B cell (primary cell): ENCODE results near the gene FEZ2. TPM values are rescaled to one million over a fixed set of nuclear protein-coding genes. Genes with fewer than 3 reads are reported as not detected.

ENCODE experiments used
- ATAC-seq: fragments of 200-7000 bp; cut with Tn5 transposase; one replicate; pipeline ENCODE4 v1.10.0; 2021; ENCODE audit warnings: low read depth, mild to moderate bottlenecking, moderate number of reproducible peaks, moderate library complexity
- CTCF ChIA-PET: fragments of 350-600 bp; sonication (Branson Sonifier 250); formaldehyde crosslinking; loops from one replicate; lab custom pipeline; 2021; ENCODE audit warnings: antibody characterized with exemption, inconsistent platforms; lab: Charles Lee
- POLR2A ChIA-PET: fragments of 350-600 bp; sonication (Branson Sonifier 250); formaldehyde crosslinking; loops from one replicate; lab custom pipeline; 2021; ENCODE audit warnings: antibody characterized with exemption; lab: Charles Lee
- DNase-seq: peaks from one replicate; pipeline ENCODE4 v3.0.0; 2013
- H2AFZ ChIP-seq: 2 replicates; pipeline ENCODE4 v1.6.1; 2012; ENCODE audit warnings: mild to moderate bottlenecking, low read depth, low read length; ENCODE audit not compliant: insufficient read depth, poor library complexity, severe bottlenecking
- H3K27ac ChIP-seq, 2 donors: 1 replicate in 1 of 2; 2 replicates in 1 of 2; pipeline ENCODE4 v1.5.1; 2012 to 2013; ENCODE audit warnings: low read length in 2 of 2, mild to moderate bottlenecking in 2 of 2, moderate library complexity in 1 of 2
- H3K27me3 ChIP-seq, 4 experiments: fragments of 200-600 bp in 1 of 4; sonication (generic) in 1 of 4; replicated peaks in 1 of 4; 1 replicate in 2 of 4; 2 replicates in 2 of 4; pipeline versions ENCODE4 v1.6.1 to v1.7.0; 2013 to 2016; ENCODE audit warnings: low read length in 3 of 4, mild to moderate bottlenecking in 2 of 4, mixed read lengths in 1 of 4, moderate library complexity in 1 of 4; ENCODE audit not compliant: insufficient read depth in 4 of 4, control insufficient read depth in 3 of 4; ENCODE audit errors: control extremely low read depth in 1 of 4
- H3K36me3 ChIP-seq, 2 experiments: replicated peaks in 1 of 2; 1 replicate in 1 of 2; 2 replicates in 1 of 2; pipeline versions ENCODE4 v1.6.1 to v1.7.1; 2013; ENCODE audit warnings: low read length in 1 of 2; ENCODE audit not compliant: insufficient read depth in 2 of 2, control insufficient read depth in 1 of 2; ENCODE audit errors: control extremely low read depth in 1 of 2, extremely low read depth in 1 of 2
- H3K4me1 ChIP-seq, 2 donors: fragments of 200-600 bp in 1 of 2; sonication (generic) in 1 of 2; 1 replicate in 1 of 2; 2 replicates in 1 of 2; pipeline versions ENCODE4 v1.5.1 to v1.6.1; 2013 to 2017; ENCODE audit warnings: low read length in 2 of 2; ENCODE audit not compliant: control insufficient read depth in 2 of 2, insufficient read depth in 2 of 2
- H3K4me2 ChIP-seq: replicated peaks from 2 replicates; pipeline ENCODE3; 2012; ENCODE audit warnings: mild to moderate bottlenecking, low read depth, low read length; ENCODE audit not compliant: poor library complexity, severe bottlenecking
- H3K4me3 ChIP-seq, 5 experiments: fragments of 200-600 bp in 1 of 5; sonication (generic) in 1 of 5; 1 replicate in 3 of 5; 2 replicates in 2 of 5; pipeline versions ENCODE4 v1.5.1 to v1.7.0; 2011 to 2016; ENCODE audit warnings: low read length in 4 of 5, mild to moderate bottlenecking in 4 of 5, low read depth in 2 of 5, control low read depth in 1 of 5, moderate library complexity in 1 of 5; ENCODE audit not compliant: insufficient read depth in 1 of 5; ENCODE audit errors: control extremely low read depth in 1 of 5, extremely low read depth in 1 of 5
- H3K79me2 ChIP-seq: fragments of 200-600 bp; sonication (generic); one replicate; pipeline ENCODE4 v1.6.0; 2016; ENCODE audit warnings: low read length; ENCODE audit not compliant: control insufficient read depth, insufficient read depth
- H3K9ac ChIP-seq: fragments of 200-600 bp; sonication (generic); 2 replicates; pipeline ENCODE4 v1.6.1; 2017; ENCODE audit warnings: mild to moderate bottlenecking, low read length, moderate library complexity
- H3K9me3 ChIP-seq, 3 donors: one replicate each; pipeline versions ENCODE4 v1.6.1 to v1.7.1; 2013; ENCODE audit warnings: low read length in 2 of 3; ENCODE audit not compliant: control insufficient read depth in 2 of 3, insufficient read depth in 1 of 3; ENCODE audit errors: control extremely low read depth in 1 of 3
- H4K20me1 ChIP-seq: 2 replicates; pipeline ENCODE4 v1.6.0; 2012; ENCODE audit warnings: mild to moderate bottlenecking, low read length; ENCODE audit not compliant: insufficient read depth, control insufficient read depth, poor library complexity, severe bottlenecking
- H3K27ac Mint-ChIP-seq: one replicate; pipeline ENCODE4 v1.8.0; 2021; ENCODE audit warnings: mixed read lengths
- H3K27me3 Mint-ChIP-seq: one replicate; pipeline ENCODE4 v1.8.0; 2021; ENCODE audit warnings: mixed read lengths
- H3K4me1 Mint-ChIP-seq: one replicate; pipeline ENCODE4 v1.8.0; 2021; ENCODE audit warnings: mixed read lengths
- H3K4me3 Mint-ChIP-seq: one replicate; pipeline ENCODE4 v1.8.0; 2021; ENCODE audit warnings: mixed read lengths
- H3K9me3 Mint-ChIP-seq: one replicate; pipeline ENCODE4 v1.8.0; 2022; ENCODE audit warnings: mixed read lengths; ENCODE audit not compliant: insufficient read depth
- CTCF ChIP-seq: fragments of 200-600 bp; IDR thresholded peaks from one replicate; pipeline ENCODE4 v1.8.0; 2022; ENCODE audit warnings: antibody characterized with exemption, mild to moderate bottlenecking
- EZH2 ChIP-seq: IDR thresholded peaks from 2 replicates; pipeline ENCODE4 v1.6.1; 2012; ENCODE audit warnings: borderline replicate concordance, low read depth, mild to moderate bottlenecking, moderate library complexity, low read length; ENCODE audit not compliant: insufficient read depth, poor library complexity, severe bottlenecking
- WGBS: methylation state at CpG from one replicate; pipeline ENCODE4 v1.1.5; 2013; ENCODE audit warnings: missing lambda C conversion rate; ENCODE audit not compliant: insufficient coverage; 5-methylcytosine and 5-hydroxymethylcytosine counted together
- intact Hi-C: fragments of 100-400 bp; cut with micrococcal nuclease; formaldehyde crosslinking; loops from one replicate; pipeline ENCODE4 v1.10.0; 2022
- polyA plus RNA-seq: library from polyadenylated mRNA; depleted of rRNA; stranded (reverse); fragments of >200 nt; gene quantifications from 2 replicates; pipeline ENCODE4 v1.2.3, GENCODE V29; 2012
- total RNA-seq, 2 donors: library from RNA; stranded (reverse); fragments of 120-200 nt in 1 of 2; gene quantifications; 1 replicate in 1 of 2; 2 replicates in 1 of 2; pipeline versions ENCODE4 v1.2.3 to v1.2.4, GENCODE V29; 2013 to 2022

FEZ2 gene
- total and polyA plus RNA-seq, 2 donors (not counting 1 experiment from before 2014, with no cell fraction given): 6.2 to 32.7 TPM

- no peaks in the 10 kb centered on the region for H3K9me3 Mint-ChIP-seq
- H3K27ac Mint-ChIP-seq: no peak overlapping the region
- Histone ChIP-seq H4K20me1 (no peaks in the 10 kb centered on the region), H3K27ac (no peak overlapping the region), H3K79me2 (peaks cover 4% of the 10 kb centered on the region), H3K9me3 (no peaks in the 10 kb centered on the region), H3K9ac (no peak overlapping the region), H2AFZ (no peak overlapping the region), H3K4me2 (no peak overlapping the region), H3K36me3 (peaks cover 6 to 28% of the 10 kb centered on the region in 2 experiments), H3K4me3 (no peak overlapping the region), H3K4me1 (no peaks in the 10 kb centered on the region), H3K27me3 (no peaks in the 10 kb centered on the region)
- H3K27me3 Mint-ChIP-seq: no peaks in the 10 kb centered on the region
- no peak overlapping the region for H3K4me3 Mint-ChIP-seq
- POLR2A ChIA-PET: no interaction called here
- CTCF ChIA-PET: no interaction called here
- intact Hi-C loops: no loop called here
- DNase-seq (no peak), ATAC-seq (no peak)
- 100% methylated on average over 1 of the region's 3 CpGs for WGBS
- H3K4me1 Mint-ChIP-seq: no peaks in the 10 kb centered on the region
- TF ChIP-seq EZH2 (no peak), CTCF (no peak)
These were observed 28.6 kb downstream of the FEZ2 start for GRCh38 chr2:36569267-36569856.

- Histone ChIP-seq H3K4me1 (no peaks in the 10 kb centered on the region), H3K9me3 (no peaks in the 10 kb centered on the region), H3K79me2 (peaks cover 4% of the 10 kb centered on the region), H3K27me3 (no peaks in the 10 kb centered on the region), H3K4me2 (no peak overlapping the region), H3K36me3 (peaks cover 6 to 25% of the 10 kb centered on the region in 2 experiments), H4K20me1 (no peaks in the 10 kb centered on the region), H3K9ac (no peak overlapping the region), H2AFZ (no peak overlapping the region), H3K27ac (no peak overlapping the region), H3K4me3 (no peak overlapping the region)
- ATAC-seq (no peak), DNase-seq (no peak)
- no peaks in the 10 kb centered on the region for H3K27me3 Mint-ChIP-seq
- H3K27ac Mint-ChIP-seq: no peak overlapping the region
- 100% methylated on average over 2 of the region's 6 CpGs for WGBS
- ChIA-PET CTCF (interaction anchor here (0.5 kb wide), 1 partner anchor 46 kb away, joined by 3 read pairs; no protein-coding TSS in a partner anchor), POLR2A (no interaction called here)
- no peaks in the 10 kb centered on the region for H3K9me3 Mint-ChIP-seq
- H3K4me1 Mint-ChIP-seq: no peaks in the 10 kb centered on the region
- intact Hi-C loops: no loop called here
- TF ChIP-seq CTCF (no peak), EZH2 (no peak)
- no peak overlapping the region for H3K4me3 Mint-ChIP-seq
These were observed 29.3 kb downstream of the FEZ2 start for GRCh38 chr2:36568516-36569246.
